ENCODE measurements around the gene ORC2.
"Not testable (repeated sequence)": the region's sequence is repeated elsewhere in the genome, so short reads cannot be mapped to it uniquely, and the experiment has no call there.

GRCh38 chr2:200963918-200964252 lies 425 bp upstream of the ORC2 start:
- TF ChIP-seq CTCF, POLR2A (IDR thresholded peaks at IDR 0.05): not testable (repeated sequence)

Measured in right lobe of liver (tissue), 4 donors.